ENCODE data around the gene RAD1.
"Not testable (repeated sequence)": the region's sequence is repeated elsewhere in the genome, so short reads cannot be mapped to it uniquely, and the experiment has no call there.

RAD1 gene

GRCh38 chr5:34924462-34924765 is 9.1 kb upstream of the RAD1 start:
- Histone ChIP-seq H4K20me1 (ENCODE audit: insufficient read depth, low read length) (no peaks in the 10 kb centered on the region; the same call in 1 of the 2 replicates), H3K27me3 (ENCODE audit: insufficient read depth, low read length, poor library complexity) (no peaks in the 10 kb centered on the region), H3K4me2 (ENCODE audit: insufficient read depth, low read length) (no peak overlapping the region), H3K27ac (ENCODE audit: low read length) (no peak overlapping the region), H3K36me3 (ENCODE audit: insufficient read depth, low read length) (peaks cover 74% of the 10 kb centered on the region), H3K9me3 (ENCODE audit: insufficient read depth, low read length, severe bottlenecking) (no peaks in the 10 kb centered on the region), H3K4me1 (ENCODE audit: insufficient read depth, low read length) (peaks cover 10% of the 10 kb centered on the region), H3K4me3 (ENCODE audit: low read depth in 1 of 2, low read length in 2 of 2) (no peak overlapping the region), H2AFZ (ENCODE audit: low read depth, low read length) (no peak overlapping the region), H3K9ac (ENCODE audit: low read depth, low read length) (no peak overlapping the region), H3K79me2 (ENCODE audit: insufficient read depth, low read length) (peaks cover 32% of the 10 kb centered on the region)
- no peak for TF ChIP-seq CTCF (IDR thresholded peaks at IDR 0.05; ENCODE audit: borderline replicate concordance, extremely low read depth, low read length, poor library complexity, severe bottlenecking)
- TF ChIP-seq EZH2 (IDR thresholded peaks at IDR 0.05; ENCODE audit: borderline replicate concordance, low read depth, low read length, severe bottlenecking): no peak
- DNase-seq (no peak), ATAC-seq (ENCODE audit: insufficient read depth, low read depth) (no peak)

- H2AFZ ChIP-seq (ENCODE audit: low read depth, low read length): no peak overlapping the region
- ATAC-seq (ENCODE audit: insufficient read depth, low read depth) (0 out of 3 replicates have a peak, but pooled peaks have one; percentile 30), DNase-seq (no peak)
- peaks cover 78% of the 10 kb centered on the region for H3K36me3 ChIP-seq (ENCODE audit: insufficient read depth, low read length)
- peaks cover 11% of the 10 kb centered on the region for H3K4me1 ChIP-seq (ENCODE audit: insufficient read depth, low read length)
- no peak for TF ChIP-seq CTCF (IDR thresholded peaks at IDR 0.05; ENCODE audit: borderline replicate concordance, extremely low read depth, low read length, poor library complexity, severe bottlenecking)
- no peak for TF ChIP-seq EZH2 (IDR thresholded peaks at IDR 0.05; ENCODE audit: borderline replicate concordance, low read depth, low read length, severe bottlenecking)
- no peaks in the 10 kb centered on the region; the same call in 1 of the 2 replicates for H4K20me1 ChIP-seq (ENCODE audit: insufficient read depth, low read length)
- no peak overlapping the region for H3K4me2 ChIP-seq (ENCODE audit: insufficient read depth, low read length)
- H3K9ac ChIP-seq (ENCODE audit: low read depth, low read length): no peak overlapping the region
- no peaks in the 10 kb centered on the region for H3K27me3 ChIP-seq (ENCODE audit: insufficient read depth, low read length, poor library complexity)
- H3K79me2 ChIP-seq (ENCODE audit: insufficient read depth, low read length): peaks cover 37% of the 10 kb centered on the region
- no peak overlapping the region for H3K4me3 ChIP-seq (ENCODE audit: low read depth in 1 of 2, low read length in 2 of 2)
- no peak overlapping the region for H3K27ac ChIP-seq (ENCODE audit: low read length)
- no peaks in the 10 kb centered on the region for H3K9me3 ChIP-seq (ENCODE audit: insufficient read depth, low read length, severe bottlenecking)
These were observed 8.6 kb upstream of the RAD1 start for GRCh38 chr5:34923694-34924461.

GRCh38 chr5:34923256-34923655 is 8.0 kb upstream of the RAD1 start:
- H3K4me2 ChIP-seq (ENCODE audit: insufficient read depth, low read length): not testable (repeated sequence)

GRCh38 chr5:34919077-34919476 is 3.8 kb upstream of the RAD1 start:
- Histone ChIP-seq H3K79me2 (ENCODE audit: insufficient read depth, low read length) (peaks cover 84% of the 10 kb centered on the region), H3K27ac (ENCODE audit: low read length) (no peak overlapping the region), H3K9me3 (ENCODE audit: insufficient read depth, low read length, severe bottlenecking) (no peaks in the 10 kb centered on the region), H2AFZ (ENCODE audit: low read depth, low read length) (no peak overlapping the region), H3K36me3 (ENCODE audit: insufficient read depth, low read length) (peaks cover 66% of the 10 kb centered on the region), H3K4me2 (ENCODE audit: insufficient read depth, low read length) (peak overlapping the region; percentile 80; the same call in 1 of the 2 replicates), H4K20me1 (ENCODE audit: insufficient read depth, low read length) (peaks cover 18% of the 10 kb centered on the region), H3K27me3 (ENCODE audit: insufficient read depth, low read length, poor library complexity) (no peaks in the 10 kb centered on the region), H3K4me3 (ENCODE audit: low read depth in 1 of 2, low read length in 2 of 2) (no peak overlapping the region; a peak in 1 of 4 replicates), H3K9ac (ENCODE audit: low read depth, low read length) (no peak overlapping the region), H3K4me1 (ENCODE audit: insufficient read depth, low read length) (peaks cover 30% of the 10 kb centered on the region)
- TF ChIP-seq CTCF (IDR thresholded peaks at IDR 0.05; ENCODE audit: borderline replicate concordance, extremely low read depth, low read length, poor library complexity, severe bottlenecking): no peak
- no peak for TF ChIP-seq EZH2 (IDR thresholded peaks at IDR 0.05; ENCODE audit: borderline replicate concordance, low read depth, low read length, severe bottlenecking)
- ATAC-seq (ENCODE audit: insufficient read depth, low read depth): no peak
- DNase-seq: no peak

More at GRCh38 chr5:34923256-34923655, 8.0 kb upstream of the RAD1 start:
- Histone ChIP-seq H3K79me2 (ENCODE audit: insufficient read depth, low read length) (peaks cover 43% of the 10 kb centered on the region), H3K36me3 (ENCODE audit: insufficient read depth, low read length) (peaks cover 84% of the 10 kb centered on the region)
- H3K9me3 ChIP-seq (ENCODE audit: insufficient read depth, low read length, severe bottlenecking); H4K20me1 ChIP-seq (ENCODE audit: insufficient read depth, low read length); H3K27ac ChIP-seq (ENCODE audit: low read length); H3K4me1 ChIP-seq (ENCODE audit: insufficient read depth, low read length); H3K9ac ChIP-seq (ENCODE audit: low read depth, low read length); H3K27me3 ChIP-seq (ENCODE audit: insufficient read depth, low read length, poor library complexity); H3K4me3 ChIP-seq (ENCODE audit: low read depth in 1 of 2, low read length in 2 of 2); DNase-seq; ATAC-seq (ENCODE audit: insufficient read depth, low read depth); H2AFZ ChIP-seq (ENCODE audit: low read depth, low read length): not testable (repeated sequence)

Measured in DND-41 (cell line).